Liver (tissue), 9 donors: ENCODE measurements around the gene SPRYD3. TPM values are rescaled to one million over a fixed set of nuclear protein-coding genes. Genes with fewer than 3 reads are reported as not detected.
A peak's percentile ranks its signal among the peaks of the same experiment; 100 is the strongest.

ENCODE experiments used
- DNase-seq: peaks from one replicate; pipeline ENCODE4 v3.0.0-alpha.2; 2017; ENCODE audit warnings: low spot score
- H3K27ac ChIP-seq, 2 donors: one replicate each; pipeline ENCODE4 v1.7.0; 2013; ENCODE audit warnings: inconsistent platforms in 2 of 2, low read length in 2 of 2, control low read depth in 1 of 2, low read depth in 1 of 2, mild to moderate bottlenecking in 1 of 2
- H3K27me3 ChIP-seq, 4 donors: one replicate each; pipeline versions ENCODE4 v1.6.1 to v1.7.0; 2013; ENCODE audit warnings: low read length in 3 of 4, inconsistent platforms in 1 of 4, mild to moderate bottlenecking in 1 of 4, moderate library complexity in 1 of 4; ENCODE audit not compliant: control insufficient read depth in 4 of 4, insufficient read depth in 4 of 4
- H3K36me3 ChIP-seq, 4 donors: one replicate each; pipeline versions ENCODE4 v1.6.1 to v1.7.0; 2013; ENCODE audit warnings: low read length in 3 of 4, mild to moderate bottlenecking in 3 of 4, low read depth in 1 of 4, moderate library complexity in 1 of 4; ENCODE audit not compliant: control insufficient read depth in 4 of 4, insufficient read depth in 3 of 4
- H3K4me1 ChIP-seq, 4 donors: one replicate each; pipeline versions ENCODE4 v1.6.1 to v1.7.0; 2013; ENCODE audit warnings: low read length in 3 of 4, mild to moderate bottlenecking in 3 of 4, moderate library complexity in 1 of 4; ENCODE audit not compliant: control insufficient read depth in 4 of 4, insufficient read depth in 4 of 4
- H3K4me3 ChIP-seq, 3 donors: one replicate each; pipeline versions ENCODE4 v1.6.1 to v1.7.0; 2013; ENCODE audit warnings: low read length in 3 of 3, control low read depth in 1 of 3, low read depth in 1 of 3, mild to moderate bottlenecking in 1 of 3
- H3K9ac ChIP-seq, 2 donors: one replicate each; pipeline ENCODE4 v1.7.0; 2013; ENCODE audit warnings: low read length in 2 of 2, mild to moderate bottlenecking in 2 of 2, moderate library complexity in 2 of 2, control low read depth in 1 of 2, low read depth in 1 of 2
- H3K9me3 ChIP-seq, 4 donors: one replicate each; pipeline versions ENCODE4 v1.6.1 to v1.7.0; 2013; ENCODE audit warnings: low read length in 3 of 4; ENCODE audit not compliant: control insufficient read depth in 4 of 4
- ATF3 ChIP-seq: IDR thresholded peaks from 2 replicates; pipeline ENCODE4 v1.6.1; 2016; ENCODE audit warnings: antibody characterized with exemption
- CTCF ChIP-seq: fragments of 150-350 bp; IDR thresholded peaks from 2 replicates; pipeline ENCODE4 v1.5.1; 2017; ENCODE audit warnings: improper control_type of control experiment, low read depth, low read length; ENCODE audit not compliant: missing input control
- EGR1 ChIP-seq, 2 donors: IDR thresholded peaks; 2 replicates each; pipeline ENCODE4 v1.6.1; 2016 to 2018; ENCODE audit warnings: antibody characterized with exemption in 2 of 2, low read depth in 2 of 2
- FOXA1 ChIP-seq: IDR thresholded peaks from 2 replicates; pipeline ENCODE4 v1.6.1; 2016; ENCODE audit warnings: antibody characterized with exemption
- HNF4A ChIP-seq, 2 donors: conservative IDR thresholded peaks; 2 replicates each; pipeline ENCODE4 v1.6.1; 2016; ENCODE audit warnings: antibody characterized with exemption in 2 of 2, mild to moderate bottlenecking in 2 of 2
- HNF4G ChIP-seq: IDR thresholded peaks from 2 replicates; pipeline ENCODE4 v1.6.1; 2016; ENCODE audit warnings: antibody characterized with exemption
- JUND ChIP-seq, 2 donors: IDR thresholded peaks; 2 replicates each; pipeline ENCODE4 v1.6.1; 2016; ENCODE audit warnings: antibody characterized with exemption in 2 of 2
- MAX ChIP-seq: IDR thresholded peaks from 2 replicates; pipeline ENCODE4 v1.6.1; 2016; ENCODE audit warnings: antibody characterized with exemption
- NR2F2 ChIP-seq: IDR thresholded peaks from 2 replicates; pipeline ENCODE4 v1.6.1; 2016; ENCODE audit warnings: antibody characterized with exemption
- RAD21 ChIP-seq, 2 donors: IDR thresholded peaks; 2 replicates each; pipeline ENCODE4 v1.6.1; 2016; ENCODE audit warnings: antibody characterized with exemption in 2 of 2, mild to moderate bottlenecking in 2 of 2
- RXRA ChIP-seq, 2 donors: IDR thresholded peaks; 2 replicates each; pipeline ENCODE4 v1.6.1; 2017 to 2018; ENCODE audit warnings: antibody characterized with exemption in 2 of 2, mild to moderate bottlenecking in 1 of 2
- SP1 ChIP-seq: IDR thresholded peaks from 2 replicates; pipeline ENCODE4 v1.6.1; 2018; ENCODE audit warnings: antibody characterized with exemption, mild to moderate bottlenecking
- TAF1 ChIP-seq: conservative IDR thresholded peaks from 2 replicates; pipeline ENCODE4 v1.6.1; 2016; ENCODE audit warnings: antibody characterized with exemption, mild to moderate bottlenecking
- YY1 ChIP-seq: IDR thresholded peaks from 2 replicates; pipeline ENCODE4 v1.6.1; 2016; ENCODE audit warnings: antibody characterized with exemption, mild to moderate bottlenecking
- WGBS: extraction: QIAGEN DNeasy Blood & Tissue Kit; methylation state at CpG from one replicate; pipeline ENCODE4 v1.1.7; 2013; 5-methylcytosine and 5-hydroxymethylcytosine counted together
- polyA plus RNA-seq, 2 donors: library from polyadenylated mRNA; stranded (reverse) in 1 of 2; unstranded in 1 of 2; fragments of 200-250 nt in 1 of 2; fragments of >200 nt in 1 of 2; fragmentation: Nextera tagmentation in 1 of 2; extraction: Ambion mirVana in 1 of 2; gene quantifications; one replicate each; pipeline versions ENCODE4 v1.2.1 to v1.2.3, GENCODE V29; 2013 to 2015
- total RNA-seq, 2 donors: library from RNA; depleted of rRNA; stranded (reverse); fragments of >200 nt; gene quantifications; one replicate each; pipeline ENCODE4 v1.2.3, GENCODE V29; 2014
- TF ChIP-seq, protein P1 (sequence below): IDR thresholded peaks from 2 replicates; pipeline ENCODE4 v1.6.1; 2016; ENCODE audit warnings: antibody characterized with exemption, mild to moderate bottlenecking
- TF ChIP-seq, protein P2 (sequence below): IDR thresholded peaks from 2 replicates; pipeline ENCODE4 v1.6.1; 2016; ENCODE audit warnings: antibody characterized with exemption
- donor health status: healthy.
- donor health status: healthy.
- donor health status: healthy.
- donor health status: healthy.
- donor health status: healthy.

Gene SPRYD3
- total and polyA plus RNA-seq, 4 donors: 6.0 to 20.3 (median 13.3) TPM

DNA sequence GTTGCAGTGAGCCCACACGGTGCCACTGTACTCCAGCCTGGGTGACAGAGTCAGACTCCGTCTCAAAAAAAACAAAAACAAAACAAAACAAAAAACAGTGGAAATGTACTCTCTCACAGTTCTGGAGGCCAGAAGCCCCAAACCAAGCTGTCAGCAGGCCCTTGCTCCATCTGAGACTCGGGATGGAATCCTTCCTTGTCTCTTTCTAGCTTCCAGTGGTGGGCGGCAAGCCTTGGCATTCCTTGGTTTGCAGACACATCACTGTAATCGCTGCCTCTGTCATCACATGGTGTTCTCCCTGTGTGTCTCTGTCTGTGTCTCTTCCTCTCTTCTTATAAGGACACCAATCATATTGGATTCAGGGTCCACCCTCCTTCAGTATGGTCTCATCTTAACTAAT, 22.9 kb downstream of the SPRYD3 start (continued):
- TF ChIP-seq, protein P1, sequence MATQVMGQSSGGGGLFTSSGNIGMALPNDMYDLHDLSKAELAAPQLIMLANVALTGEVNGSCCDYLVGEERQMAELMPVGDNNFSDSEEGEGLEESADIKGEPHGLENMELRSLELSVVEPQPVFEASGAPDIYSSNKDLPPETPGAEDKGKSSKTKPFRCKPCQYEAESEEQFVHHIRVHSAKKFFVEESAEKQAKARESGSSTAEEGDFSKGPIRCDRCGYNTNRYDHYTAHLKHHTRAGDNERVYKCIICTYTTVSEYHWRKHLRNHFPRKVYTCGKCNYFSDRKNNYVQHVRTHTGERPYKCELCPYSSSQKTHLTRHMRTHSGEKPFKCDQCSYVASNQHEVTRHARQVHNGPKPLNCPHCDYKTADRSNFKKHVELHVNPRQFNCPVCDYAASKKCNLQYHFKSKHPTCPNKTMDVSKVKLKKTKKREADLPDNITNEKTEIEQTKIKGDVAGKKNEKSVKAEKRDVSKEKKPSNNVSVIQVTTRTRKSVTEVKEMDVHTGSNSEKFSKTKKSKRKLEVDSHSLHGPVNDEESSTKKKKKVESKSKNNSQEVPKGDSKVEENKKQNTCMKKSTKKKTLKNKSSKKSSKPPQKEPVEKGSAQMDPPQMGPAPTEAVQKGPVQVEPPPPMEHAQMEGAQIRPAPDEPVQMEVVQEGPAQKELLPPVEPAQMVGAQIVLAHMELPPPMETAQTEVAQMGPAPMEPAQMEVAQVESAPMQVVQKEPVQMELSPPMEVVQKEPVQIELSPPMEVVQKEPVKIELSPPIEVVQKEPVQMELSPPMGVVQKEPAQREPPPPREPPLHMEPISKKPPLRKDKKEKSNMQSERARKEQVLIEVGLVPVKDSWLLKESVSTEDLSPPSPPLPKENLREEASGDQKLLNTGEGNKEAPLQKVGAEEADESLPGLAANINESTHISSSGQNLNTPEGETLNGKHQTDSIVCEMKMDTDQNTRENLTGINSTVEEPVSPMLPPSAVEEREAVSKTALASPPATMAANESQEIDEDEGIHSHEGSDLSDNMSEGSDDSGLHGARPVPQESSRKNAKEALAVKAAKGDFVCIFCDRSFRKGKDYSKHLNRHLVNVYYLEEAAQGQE: no peak
- TF ChIP-seq HNF4A (conservative IDR thresholded peaks at IDR 0.05) (no peak), SP1 (no peak), MAX (no peak), EGR1 (IDR thresholded peaks at IDR 0.05; ENCODE audit: low read depth in 2 of 2) (no peak)

DNA sequence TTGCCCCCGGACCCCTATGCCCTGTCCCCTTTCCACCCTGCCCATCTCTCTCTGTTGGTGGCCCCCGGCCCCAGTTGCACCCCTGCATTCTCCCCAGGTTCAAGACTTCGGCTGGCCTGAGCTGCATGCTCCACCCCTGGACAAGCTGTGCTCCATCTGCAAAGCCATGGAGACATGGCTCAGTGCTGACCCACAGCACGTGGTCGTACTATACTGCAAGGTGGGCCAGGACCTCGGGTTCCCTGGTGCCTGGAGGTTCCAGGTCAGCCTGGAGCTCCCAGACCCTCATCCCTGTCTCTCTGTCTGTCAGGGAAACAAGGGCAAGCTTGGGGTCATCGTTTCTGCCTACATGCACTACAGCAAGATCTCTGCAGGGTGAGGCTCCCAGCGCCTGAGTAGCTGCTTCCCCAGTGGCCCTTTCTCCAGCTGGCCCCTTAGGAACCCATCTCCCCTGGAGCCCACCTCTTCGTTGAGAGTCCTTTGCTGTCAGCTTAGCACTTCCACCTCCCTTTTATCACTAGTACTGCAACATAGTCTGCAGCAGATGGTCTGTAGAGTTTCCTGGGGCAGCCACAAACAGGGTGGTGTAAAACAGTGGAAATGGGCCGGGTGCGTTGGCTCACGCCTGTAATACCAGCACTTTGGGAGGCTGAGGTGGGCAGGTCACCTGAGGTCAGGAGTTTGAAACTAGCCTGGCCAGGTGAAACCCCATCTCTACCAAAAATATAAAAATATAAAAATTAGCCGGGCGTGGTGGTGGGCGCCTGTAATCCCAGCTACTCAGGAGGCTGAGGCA, 23.5 kb downstream of the SPRYD3 start:
- Histone ChIP-seq H3K4me3 (no peak overlapping the region), H3K4me1 (peaks cover 17 to 67% (median 39%) of the 10 kb centered on the region in 4 donors), H3K27ac (peak overlapping the region; percentile 6 to 17), H3K36me3 (peaks cover 3 to 29% (median 23%) of the 10 kb centered on the region in 4 donors), H3K27me3 (no peaks in the 10 kb centered on the region), H3K9ac (no peak overlapping the region), H3K9me3 (no peaks in the 10 kb centered on the region)
- TF ChIP-seq YY1: no peak
- TF ChIP-seq HNF4G: no peak
- TF ChIP-seq, protein P2, sequence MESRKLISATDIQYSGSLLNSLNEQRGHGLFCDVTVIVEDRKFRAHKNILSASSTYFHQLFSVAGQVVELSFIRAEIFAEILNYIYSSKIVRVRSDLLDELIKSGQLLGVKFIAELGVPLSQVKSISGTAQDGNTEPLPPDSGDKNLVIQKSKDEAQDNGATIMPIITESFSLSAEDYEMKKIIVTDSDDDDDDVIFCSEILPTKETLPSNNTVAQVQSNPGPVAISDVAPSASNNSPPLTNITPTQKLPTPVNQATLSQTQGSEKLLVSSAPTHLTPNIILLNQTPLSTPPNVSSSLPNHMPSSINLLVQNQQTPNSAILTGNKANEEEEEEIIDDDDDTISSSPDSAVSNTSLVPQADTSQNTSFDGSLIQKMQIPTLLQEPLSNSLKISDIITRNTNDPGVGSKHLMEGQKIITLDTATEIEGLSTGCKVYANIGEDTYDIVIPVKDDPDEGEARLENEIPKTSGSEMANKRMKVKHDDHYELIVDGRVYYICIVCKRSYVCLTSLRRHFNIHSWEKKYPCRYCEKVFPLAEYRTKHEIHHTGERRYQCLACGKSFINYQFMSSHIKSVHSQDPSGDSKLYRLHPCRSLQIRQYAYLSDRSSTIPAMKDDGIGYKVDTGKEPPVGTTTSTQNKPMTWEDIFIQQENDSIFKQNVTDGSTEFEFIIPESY: no peak
- TF ChIP-seq, protein P1: no peak
- no peak for TF ChIP-seq FOXA1
- no peak for TF ChIP-seq JUND (IDR thresholded peaks at IDR 0.05)
- no peak for TF ChIP-seq RXRA (IDR thresholded peaks at IDR 0.05)
- TF ChIP-seq RAD21 (IDR thresholded peaks at IDR 0.05): no peak
- TF ChIP-seq EGR1 (IDR thresholded peaks at IDR 0.05; ENCODE audit: low read depth in 2 of 2): no peak
- no peak for TF ChIP-seq ATF3
- TF ChIP-seq MAX: no peak
- no peak for TF ChIP-seq CTCF
- TF ChIP-seq NR2F2: no peak
- TF ChIP-seq TAF1: no peak
- 85% methylated on average over 15 of the region's 15 CpGs for WGBS
- DNase-seq: no peak
